GM21576 (cell line): ENCODE data around the gene GOSR2.
"Not testable (repeated sequence)": the region's sequence is repeated elsewhere in the genome, so short reads cannot be mapped to it uniquely, and the experiment has no call there.

Experiments used
- ATAC-seq: cut with Tn5 transposase; IDR thresholded peaks from one replicate; pipeline ENCODE4 v1.9.1; 2021; ENCODE audit warnings: mild to moderate bottlenecking, moderate library complexity; ENCODE audit not compliant: unreplicated experiment

GOSR2 gene

DNA sequence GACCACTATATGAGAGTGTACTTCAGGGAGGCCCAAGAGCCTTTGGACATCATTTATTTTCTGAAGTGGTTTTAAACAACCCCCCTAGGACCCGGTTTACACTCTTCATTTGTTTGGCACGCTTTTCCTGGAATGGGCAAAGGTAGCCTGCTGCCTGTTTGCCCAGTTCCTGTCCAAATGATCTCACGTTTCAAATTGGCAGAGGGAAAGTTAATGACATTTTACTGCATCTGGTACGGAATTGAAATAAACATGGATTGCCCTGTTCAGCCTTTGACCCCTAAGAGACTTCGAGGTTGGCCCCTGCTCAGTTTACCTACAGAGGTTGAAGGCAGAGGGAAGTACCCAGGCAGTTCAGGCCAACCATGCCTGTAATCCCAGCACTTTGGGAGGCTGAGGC lies 61.9 kb downstream of the GOSR2 start:
- ATAC-seq: no peak

DNA sequence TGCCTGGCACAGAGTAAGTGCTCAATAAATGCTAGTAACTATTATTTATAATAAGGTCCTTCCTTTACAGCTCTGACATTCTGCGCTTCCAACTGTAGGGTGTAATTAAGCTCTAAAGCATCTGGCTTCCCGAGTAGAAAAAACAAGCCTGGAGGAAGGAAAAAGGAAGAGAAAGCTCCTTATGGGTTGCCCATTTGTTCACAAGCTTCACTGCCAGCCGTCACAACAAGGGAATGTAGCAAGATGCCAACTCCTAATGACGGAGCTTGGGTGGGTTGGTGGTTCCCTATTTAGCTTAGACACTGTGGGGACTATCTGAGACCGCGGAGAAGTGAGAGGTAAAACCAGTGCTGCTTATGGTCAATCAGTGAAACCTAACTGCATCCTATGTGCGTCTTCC lies 63.4 kb downstream of the GOSR2 start:
- no peak for ATAC-seq

DNA sequence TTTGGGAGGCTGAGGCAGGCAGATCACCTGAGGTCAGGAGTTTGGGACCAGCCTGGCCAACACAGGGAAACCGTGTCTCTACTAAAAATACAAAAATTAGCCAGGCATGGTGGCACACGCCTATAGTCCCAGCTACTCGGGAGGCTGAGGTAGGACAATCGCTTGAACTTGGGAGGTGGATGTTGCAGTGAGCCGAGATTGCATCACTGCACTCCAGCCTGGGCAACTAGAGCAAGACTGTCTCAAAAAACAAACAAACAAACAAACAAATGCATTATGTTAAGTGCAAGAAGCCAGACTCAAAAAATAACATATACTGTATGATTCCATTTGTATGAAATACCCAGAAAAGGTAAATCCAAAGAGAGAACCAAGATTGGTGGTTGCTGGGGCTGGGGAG lies 65.0 kb downstream of the GOSR2 start:
- not testable (repeated sequence) for ATAC-seq

DNA sequence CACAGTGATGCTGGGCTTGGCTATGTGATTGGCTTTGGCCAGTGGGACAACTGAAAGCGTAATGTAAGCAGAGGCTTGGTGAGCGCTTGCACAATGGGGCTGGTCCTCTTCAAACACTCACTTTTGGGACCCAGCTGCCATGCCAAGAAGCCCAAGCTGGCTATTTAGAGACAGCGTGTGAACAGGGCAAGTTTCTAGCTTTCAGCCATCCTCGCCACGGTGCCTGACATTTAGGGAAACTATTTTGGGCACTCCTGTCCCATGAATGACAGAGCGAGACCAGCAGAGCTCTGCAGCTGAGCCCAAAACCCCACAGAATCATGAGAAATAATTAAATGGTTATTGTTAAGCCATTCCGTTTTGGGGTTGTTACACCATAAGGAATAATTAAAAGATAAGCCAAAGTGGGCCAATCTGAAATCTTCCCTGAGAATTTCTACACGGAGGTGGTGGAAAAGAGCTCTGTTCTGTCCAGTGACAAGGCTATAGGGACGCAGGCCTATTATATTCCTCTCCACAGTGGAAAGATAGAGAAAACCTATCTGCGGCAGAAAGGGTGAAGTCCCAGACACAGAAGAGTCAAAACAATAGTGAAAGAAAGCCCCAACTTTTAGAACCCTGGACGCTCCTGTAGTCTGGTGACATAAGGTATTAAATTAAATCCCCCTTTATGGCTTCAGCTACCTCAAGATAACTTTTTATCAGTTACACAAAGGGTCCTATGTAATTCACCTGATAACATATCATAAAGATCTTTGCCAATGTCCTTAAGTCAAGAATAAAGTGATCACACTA lies 66.9 kb downstream of the GOSR2 start:
- ATAC-seq: no peak

DNA sequence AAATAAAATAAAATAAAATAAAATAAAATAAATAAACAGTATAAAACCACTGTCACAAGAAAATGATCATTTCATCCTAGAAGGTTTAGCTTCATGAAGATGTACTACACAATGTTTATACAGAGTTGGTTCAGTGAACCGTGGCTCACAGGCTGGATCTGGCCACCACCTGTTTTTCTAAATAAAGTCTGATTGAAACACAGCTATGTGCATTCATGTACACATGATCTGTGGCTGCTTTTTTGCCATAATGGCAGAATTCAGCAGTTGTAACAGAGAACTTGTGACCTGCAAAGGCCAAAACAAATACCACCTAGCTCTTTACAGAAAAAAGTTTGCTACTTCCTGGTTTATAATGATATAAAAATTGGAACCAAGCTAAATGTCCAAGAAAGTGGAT lies 68.7 kb downstream of the GOSR2 start:
- no peak for ATAC-seq
